Testis (tissue), 2 donors: ENCODE results near the gene SCPEP1.
"Not testable (repeated sequence)": the region's sequence is repeated elsewhere in the genome, so short reads cannot be mapped to it uniquely, and the experiment has no call there.

Experiments used
- CTCF ChIP-seq, 3 experiments: fragments of 450-650 bp in 2 of 3; fragments of 200-600 bp in 1 of 3; sonication (generic) in 1 of 3; IDR thresholded peaks; one replicate each; pipeline ENCODE4 v1.5.1; 2016 to 2019; ENCODE audit warnings: antibody characterized with exemption in 3 of 3, mild to moderate bottlenecking in 2 of 3, moderate library complexity in 1 of 3
- POLR2A ChIP-seq: fragments of 450-650 bp; IDR thresholded peaks from one replicate; pipeline ENCODE4 v1.6.1; 2017; ENCODE audit warnings: antibody characterized with exemption, mild to moderate bottlenecking, moderate library complexity

- not testable (repeated sequence) for TF ChIP-seq CTCF (IDR thresholded peaks at IDR 0.05); POLR2A
Observed at GRCh38 chr17:56980526-56980925, 2.6 kb downstream of the SCPEP1 start.
